ENCODE data around the gene EFNB2.

Gene EFNB2

DNA sequence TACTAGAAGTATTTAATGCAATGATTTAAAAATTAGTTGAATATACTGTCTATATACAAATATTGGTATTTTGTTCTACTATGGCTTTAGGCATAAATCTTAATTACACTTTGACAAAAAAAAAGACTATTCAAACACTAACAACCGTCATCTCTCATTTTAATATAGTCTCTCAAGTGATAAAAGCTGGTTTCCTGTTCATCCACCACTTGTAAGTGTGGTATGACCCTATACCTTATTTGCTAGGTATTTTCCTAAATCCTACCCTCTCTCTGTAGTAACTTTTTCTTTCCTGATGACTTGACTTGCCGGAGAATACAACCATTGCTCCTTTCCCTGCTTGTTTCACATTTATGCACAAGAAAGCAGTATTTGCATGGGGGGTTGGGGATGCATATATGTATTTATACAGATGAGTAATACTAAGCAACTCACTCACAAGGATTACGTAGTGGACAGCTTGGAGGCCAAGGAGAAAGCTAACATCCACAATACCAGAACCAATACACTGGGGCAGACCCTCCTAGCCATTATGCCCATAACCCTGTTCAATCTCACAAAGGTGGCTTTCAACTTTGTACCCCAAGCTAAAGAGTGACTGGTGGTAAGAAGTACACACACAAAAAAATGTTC is 12.7 kb upstream of the EFNB2 start:
- H3K27ac ChIP-seq: no peak overlapping the region
- TF ChIP-seq, protein P1, sequence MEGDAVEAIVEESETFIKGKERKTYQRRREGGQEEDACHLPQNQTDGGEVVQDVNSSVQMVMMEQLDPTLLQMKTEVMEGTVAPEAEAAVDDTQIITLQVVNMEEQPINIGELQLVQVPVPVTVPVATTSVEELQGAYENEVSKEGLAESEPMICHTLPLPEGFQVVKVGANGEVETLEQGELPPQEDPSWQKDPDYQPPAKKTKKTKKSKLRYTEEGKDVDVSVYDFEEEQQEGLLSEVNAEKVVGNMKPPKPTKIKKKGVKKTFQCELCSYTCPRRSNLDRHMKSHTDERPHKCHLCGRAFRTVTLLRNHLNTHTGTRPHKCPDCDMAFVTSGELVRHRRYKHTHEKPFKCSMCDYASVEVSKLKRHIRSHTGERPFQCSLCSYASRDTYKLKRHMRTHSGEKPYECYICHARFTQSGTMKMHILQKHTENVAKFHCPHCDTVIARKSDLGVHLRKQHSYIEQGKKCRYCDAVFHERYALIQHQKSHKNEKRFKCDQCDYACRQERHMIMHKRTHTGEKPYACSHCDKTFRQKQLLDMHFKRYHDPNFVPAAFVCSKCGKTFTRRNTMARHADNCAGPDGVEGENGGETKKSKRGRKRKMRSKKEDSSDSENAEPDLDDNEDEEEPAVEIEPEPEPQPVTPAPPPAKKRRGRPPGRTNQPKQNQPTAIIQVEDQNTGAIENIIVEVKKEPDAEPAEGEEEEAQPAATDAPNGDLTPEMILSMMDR (conservative IDR thresholded peaks at IDR 0.05): no peak

DNA sequence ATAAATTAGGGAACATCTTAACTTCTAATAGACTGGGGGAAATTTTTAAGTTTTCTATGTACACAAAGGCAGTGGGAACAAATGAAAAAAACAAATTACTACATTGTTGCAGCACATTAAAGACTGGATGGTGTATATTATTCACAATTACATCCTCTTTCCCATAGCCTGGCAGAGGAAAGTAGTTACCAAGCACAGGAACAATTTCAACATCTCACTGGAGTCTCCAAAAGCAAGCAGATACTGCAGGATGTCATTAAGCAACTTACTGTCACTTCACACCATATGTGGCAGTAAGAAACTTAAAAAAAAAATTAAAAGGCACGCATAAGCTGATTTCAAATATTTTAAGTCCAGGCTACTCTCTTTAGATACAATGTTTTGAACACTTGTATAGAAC is 6.4 kb upstream of the EFNB2 start:
- TF ChIP-seq, protein P1 (conservative IDR thresholded peaks at IDR 0.05): no peak
- no peak overlapping the region for H3K27ac ChIP-seq

DNA sequence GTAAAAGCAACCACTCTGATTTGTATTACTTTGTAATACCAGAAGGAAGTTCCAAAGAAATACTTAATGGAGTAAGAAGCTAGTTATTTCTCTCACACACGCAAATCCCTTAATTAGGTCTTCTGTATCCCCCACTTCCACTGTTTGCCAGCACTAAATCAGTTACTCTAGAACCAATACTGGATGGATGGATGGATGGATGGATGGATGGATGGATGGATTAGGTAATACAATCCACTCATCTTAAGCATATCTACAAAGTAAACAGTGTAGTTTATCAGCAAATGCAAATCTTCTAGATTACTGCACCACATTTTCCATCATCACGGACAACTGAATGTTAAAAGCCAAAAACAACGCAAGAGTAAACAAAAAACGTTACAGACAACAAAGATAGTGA is 5.2 kb upstream of the EFNB2 start:
- H3K27ac ChIP-seq: no peak overlapping the region
- TF ChIP-seq, protein P1 (conservative IDR thresholded peaks at IDR 0.05): no peak

DNA sequence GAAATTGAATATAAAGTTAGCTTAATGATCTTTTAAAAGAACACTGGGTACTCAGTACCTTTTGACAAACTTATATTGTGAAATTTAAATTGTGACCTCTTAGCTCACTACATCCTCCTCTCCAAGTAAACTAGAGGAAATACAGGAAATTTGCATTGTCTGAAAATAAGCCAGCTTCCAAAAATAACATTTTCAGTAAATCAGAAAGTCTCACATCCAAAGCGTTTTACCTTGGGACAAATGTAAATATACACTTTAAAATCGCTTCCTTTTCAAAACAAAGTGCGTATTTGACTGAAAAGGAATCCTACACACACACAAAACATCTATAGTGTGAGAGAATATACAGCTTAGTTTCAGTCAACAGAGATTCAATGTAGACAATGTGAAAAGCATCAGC is 2.1 kb upstream of the EFNB2 start:
- H3K27ac ChIP-seq: no peak overlapping the region
- TF ChIP-seq, protein P1 (conservative IDR thresholded peaks at IDR 0.05): no peak

DNA sequence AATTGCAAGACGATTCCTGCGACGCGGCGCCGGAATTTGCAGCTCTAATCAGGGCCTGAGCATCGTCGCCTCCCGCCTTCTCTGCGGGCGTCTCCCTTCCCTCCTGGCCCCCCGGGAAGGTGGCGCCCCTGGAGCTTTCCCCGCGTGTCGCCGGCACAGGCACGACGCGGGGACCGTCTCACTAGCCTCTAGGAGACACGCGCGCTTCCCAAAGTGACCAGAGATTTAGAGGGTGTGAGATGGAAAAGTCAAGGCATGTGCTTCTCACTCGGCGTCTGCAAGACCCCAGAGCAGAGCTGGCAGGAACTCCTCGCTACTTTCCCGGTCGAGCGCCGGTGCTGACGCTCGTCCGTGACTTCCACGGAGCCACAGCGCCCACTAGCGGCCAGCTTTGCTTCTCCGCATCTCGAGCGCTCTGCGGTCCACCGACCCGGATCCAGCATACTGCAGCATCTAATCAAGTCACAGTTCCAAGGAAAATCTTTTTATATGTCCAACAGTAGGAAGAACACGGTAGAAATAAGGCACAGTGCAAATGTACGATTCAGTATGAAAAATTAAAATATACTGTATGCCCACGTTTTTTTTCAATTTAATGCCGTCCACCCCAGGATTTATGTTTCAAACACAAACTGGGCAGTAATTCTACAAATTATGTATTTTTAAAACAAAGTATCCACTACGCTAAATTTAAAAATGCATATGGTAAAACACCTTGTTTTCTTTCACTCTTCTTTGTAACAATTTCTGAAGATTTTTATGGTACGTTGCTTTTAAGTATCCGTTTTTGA is 977 bp upstream of the EFNB2 start:
- TF ChIP-seq, protein P1 (conservative IDR thresholded peaks at IDR 0.05): peak; percentile 98
- H3K27ac ChIP-seq: peak overlapping the region; percentile 91

DNA sequence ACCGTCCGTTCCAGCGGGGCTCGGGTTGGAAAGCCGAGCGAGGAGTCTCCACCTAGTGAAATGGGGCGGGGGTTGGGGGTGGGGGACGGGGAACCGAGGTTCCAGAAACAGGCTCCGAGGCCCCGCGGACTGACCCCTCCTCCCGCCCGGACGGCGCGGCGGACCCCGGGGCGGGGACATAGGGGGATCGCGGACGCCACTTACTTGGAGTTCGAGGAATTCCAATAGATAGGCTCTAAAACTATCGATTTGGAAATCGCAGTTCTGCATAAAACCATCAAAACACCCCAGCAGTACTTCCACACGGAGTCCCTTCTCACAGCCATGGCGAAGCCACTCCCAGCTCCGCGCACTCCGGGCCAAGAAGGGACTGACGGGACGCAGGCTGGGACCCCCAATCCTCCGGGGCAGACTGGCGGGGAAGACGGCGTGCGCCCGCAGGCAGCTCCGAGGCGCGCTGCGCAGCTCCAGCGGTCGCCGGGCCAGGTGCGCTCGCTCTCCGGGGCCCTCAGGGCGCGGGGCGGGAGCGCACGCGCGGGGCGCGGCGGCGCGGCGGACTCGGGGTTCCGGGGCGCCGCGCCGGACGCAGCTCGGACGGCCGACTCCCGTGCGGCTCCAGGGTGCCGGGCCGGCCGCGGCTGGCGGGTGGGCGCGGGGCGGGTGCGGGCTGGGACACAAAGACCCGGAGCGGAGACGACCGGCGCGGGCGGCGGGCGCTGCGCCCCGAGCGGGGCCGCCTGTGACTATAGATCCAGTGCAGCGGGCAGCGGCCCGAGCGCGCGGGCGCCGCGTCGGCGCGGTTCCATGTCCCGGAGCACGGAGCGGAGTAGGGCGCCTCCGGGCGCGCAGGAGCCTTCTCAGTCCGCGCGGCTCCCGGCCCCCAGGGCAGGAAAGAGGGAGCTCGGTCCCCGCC is 567 bp downstream of the EFNB2 start:
- peak overlapping the region; percentile 91 for H3K27ac ChIP-seq

More for the DNA sequence above, 567 bp downstream of the EFNB2 start:
- TF ChIP-seq, protein P1 (conservative IDR thresholded peaks at IDR 0.05): no peak
